ENCODE data around the gene IPO9. TPM values are rescaled to one million over a fixed set of nuclear protein-coding genes. Genes with fewer than 3 reads are reported as not detected.

IPO9 gene
- total RNA-seq, 4 donors from 2014 or later = 8.8 to 48.5 (median 35.2) TPM

GRCh38 chr1:201888282-201889089 is 59.5 kb downstream of the IPO9 start, which contains the start of gene SHISA4:
Gene SHISA4 (plus strand): TSS chr1:201888898. CDS start chr1:201888995, 97 bp downstream.
- Histone ChIP-seq H3K9me3 (no peaks in the 10 kb centered on the region), H3K27me3 (no peaks in the 10 kb centered on the region), H3K27ac (peak within 1 kb of the TSS; percentile 70 to 71), H3K36me3 (no peaks in the 10 kb centered on the region), H3K4me1 (peaks cover 3 to 10% of the 10 kb centered on the region in 2 donors), H3K4me3 (peak within 1 kb of the TSS; percentile 68 to 76)
- DNase-seq = peak; percentile 57 to 63
- intact Hi-C loops (cut with DNase I; ENCODE audit: low total_unique reads) = no loop called here
- peak; percentile 22 to 49 for TF ChIP-seq POLR2A (IDR thresholded peaks at IDR 0.05)
- TF ChIP-seq, protein P1, sequence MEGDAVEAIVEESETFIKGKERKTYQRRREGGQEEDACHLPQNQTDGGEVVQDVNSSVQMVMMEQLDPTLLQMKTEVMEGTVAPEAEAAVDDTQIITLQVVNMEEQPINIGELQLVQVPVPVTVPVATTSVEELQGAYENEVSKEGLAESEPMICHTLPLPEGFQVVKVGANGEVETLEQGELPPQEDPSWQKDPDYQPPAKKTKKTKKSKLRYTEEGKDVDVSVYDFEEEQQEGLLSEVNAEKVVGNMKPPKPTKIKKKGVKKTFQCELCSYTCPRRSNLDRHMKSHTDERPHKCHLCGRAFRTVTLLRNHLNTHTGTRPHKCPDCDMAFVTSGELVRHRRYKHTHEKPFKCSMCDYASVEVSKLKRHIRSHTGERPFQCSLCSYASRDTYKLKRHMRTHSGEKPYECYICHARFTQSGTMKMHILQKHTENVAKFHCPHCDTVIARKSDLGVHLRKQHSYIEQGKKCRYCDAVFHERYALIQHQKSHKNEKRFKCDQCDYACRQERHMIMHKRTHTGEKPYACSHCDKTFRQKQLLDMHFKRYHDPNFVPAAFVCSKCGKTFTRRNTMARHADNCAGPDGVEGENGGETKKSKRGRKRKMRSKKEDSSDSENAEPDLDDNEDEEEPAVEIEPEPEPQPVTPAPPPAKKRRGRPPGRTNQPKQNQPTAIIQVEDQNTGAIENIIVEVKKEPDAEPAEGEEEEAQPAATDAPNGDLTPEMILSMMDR (IDR thresholded peaks at IDR 0.05) = peak in 1 of 4 experiments; percentile 11

DNA sequence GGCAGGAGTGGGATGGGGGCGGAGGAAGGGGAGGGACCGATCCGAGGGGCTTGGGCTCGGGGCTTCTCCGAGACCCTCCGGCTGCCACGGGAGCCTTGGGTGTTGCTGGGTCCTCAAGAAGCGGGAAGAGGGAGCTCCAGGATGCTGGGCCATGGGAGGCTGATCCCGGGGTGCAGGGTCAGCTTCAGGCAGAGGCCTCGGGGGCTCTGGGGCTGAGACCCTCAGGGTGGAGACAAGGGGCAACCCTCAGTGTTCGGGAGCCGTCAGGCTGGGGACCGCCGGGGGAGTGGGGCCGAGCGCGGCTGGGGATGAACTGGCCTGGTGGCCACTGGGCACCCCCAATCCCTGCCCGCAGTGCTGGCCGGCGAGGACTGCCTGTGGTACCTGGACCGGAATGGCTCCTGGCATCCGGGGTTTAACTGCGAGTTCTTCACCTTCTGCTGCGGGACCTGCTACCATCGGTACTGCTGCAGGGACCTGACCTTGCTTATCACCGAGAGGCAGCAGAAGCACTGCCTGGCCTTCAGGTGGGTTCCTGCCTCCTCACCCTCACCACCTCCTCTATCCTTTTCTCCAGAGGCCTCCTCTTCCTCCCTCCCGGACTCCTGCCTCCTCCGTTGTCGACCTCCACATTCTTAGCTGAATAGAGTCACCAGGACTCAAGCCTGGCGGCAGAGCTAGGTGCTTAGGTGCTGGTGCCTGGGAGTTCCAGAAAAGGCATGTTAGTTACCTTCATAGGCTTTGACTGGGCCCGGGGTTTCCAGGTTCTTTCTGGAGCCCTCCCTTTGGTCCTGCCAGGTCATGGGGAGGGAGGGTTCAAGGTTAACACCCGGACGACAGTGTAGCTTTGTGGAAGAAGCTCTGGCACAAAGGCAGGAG is 60.4 kb downstream of the IPO9 start:
- no peak for DNase-seq
- intact Hi-C loops (cut with DNase I; ENCODE audit: low total_unique reads) = no loop called here

DNA sequence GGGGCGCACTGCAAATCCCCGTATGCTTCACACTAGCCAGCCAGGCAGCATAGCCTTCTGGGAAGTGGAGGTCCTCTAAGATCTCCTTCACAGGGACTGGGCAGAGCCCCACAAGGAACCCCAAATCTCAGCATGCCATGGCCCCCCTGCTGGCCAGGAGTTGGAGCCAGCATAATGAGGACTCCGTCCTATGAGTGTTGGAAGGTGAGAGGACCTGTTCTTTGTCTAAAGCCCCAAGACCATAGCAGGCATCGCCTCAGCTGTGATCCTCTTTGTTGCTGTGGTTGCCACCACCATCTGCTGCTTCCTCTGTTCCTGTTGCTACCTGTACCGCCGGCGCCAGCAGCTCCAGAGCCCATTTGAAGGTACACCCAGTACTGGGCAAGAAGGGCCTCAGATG is 61.3 kb downstream of the IPO9 start:
- Histone ChIP-seq H3K4me1 (peaks cover 3 to 13% of the 10 kb centered on the region in 2 donors), H3K36me3 (no peaks in the 10 kb centered on the region), H3K9me3 (no peaks in the 10 kb centered on the region), H3K4me3 (no peak overlapping the region), H3K27me3 (no peaks in the 10 kb centered on the region), H3K27ac (no peak overlapping the region)
- TF ChIP-seq, protein P1 (IDR thresholded peaks at IDR 0.05) = no peak
- TF ChIP-seq POLR2A (IDR thresholded peaks at IDR 0.05) = no peak
- intact Hi-C loops (cut with DNase I; ENCODE audit: low total_unique reads) = no loop called here
- peak in 1 of 2 donors; percentile 17 for DNase-seq

More for the DNA sequence above, 60.4 kb downstream of the IPO9 start:
- Histone ChIP-seq H3K4me3 (peak overlapping the region; percentile 68 to 76), H3K9me3 (no peaks in the 10 kb centered on the region), H3K27me3 (no peaks in the 10 kb centered on the region), H3K4me1 (peaks cover 3 to 10% of the 10 kb centered on the region in 2 donors), H3K27ac (peak overlapping the region; percentile 70 to 71), H3K36me3 (no peaks in the 10 kb centered on the region)
- no peak for TF ChIP-seq POLR2A (IDR thresholded peaks at IDR 0.05)
- TF ChIP-seq, protein P1 (IDR thresholded peaks at IDR 0.05) = no peak

DNA sequence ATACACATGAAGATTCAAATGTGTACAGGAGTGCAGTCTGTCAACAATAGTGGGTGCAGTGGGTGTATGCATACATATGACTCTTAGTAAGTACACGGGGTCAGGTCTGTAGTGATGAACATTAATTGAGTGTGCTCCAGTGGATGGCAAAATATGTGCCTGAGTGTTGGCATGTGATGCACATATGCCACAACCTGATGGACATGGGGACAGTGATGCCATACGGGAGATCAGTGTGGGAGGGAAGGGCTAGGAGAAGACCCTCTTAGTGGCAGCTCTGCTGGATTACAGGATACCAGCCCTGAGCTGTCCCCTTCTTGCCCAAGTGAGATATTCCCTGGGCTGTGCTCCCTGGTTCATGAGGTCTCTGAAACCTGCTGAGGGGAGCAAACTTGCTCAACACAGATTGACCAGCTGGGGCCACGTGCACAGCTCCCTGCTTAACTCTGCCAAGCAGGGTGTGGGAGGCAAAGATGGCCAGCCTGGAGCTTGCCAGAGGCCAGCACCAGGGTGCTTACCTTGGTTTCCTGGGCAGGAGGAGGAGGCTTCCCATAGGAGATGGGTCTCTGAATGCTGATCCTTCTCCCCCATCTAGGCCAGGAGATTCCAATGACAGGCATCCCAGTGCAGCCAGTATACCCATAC is 62.0 kb downstream of the IPO9 start:
- H3K4me1 ChIP-seq = peaks cover 3 to 13% of the 10 kb centered on the region in 2 donors
- no peaks in the 10 kb centered on the region for H3K36me3 ChIP-seq
- H3K9me3 ChIP-seq = no peaks in the 10 kb centered on the region
- no peak overlapping the region for H3K4me3 ChIP-seq
- H3K27me3 ChIP-seq = no peaks in the 10 kb centered on the region
- peak overlapping the region in 1 of 2 donors; percentile 85 for H3K27ac ChIP-seq
- TF ChIP-seq, protein P1 (IDR thresholded peaks at IDR 0.05) = no peak
- no peak for TF ChIP-seq POLR2A (IDR thresholded peaks at IDR 0.05)
- DNase-seq = no peak
- intact Hi-C loops (cut with DNase I; ENCODE audit: low total_unique reads) = no loop called here

Data from uterus (tissue), 4 donors.